Activated B cell treated with CpG ODN at 0.5 μM for 24 hours (primary cell): Measurements from ENCODE around the gene EHMT2. TPM values are rescaled to one million over a fixed set of nuclear protein-coding genes. Genes with fewer than 3 reads are reported as not detected.

Experiments used
- ATAC-seq: fragments of 200-7000 bp; cut with Tn5 transposase; one replicate; pipeline ENCODE4 v1.10.0; 2021; ENCODE audit warnings: low read depth, mild to moderate bottlenecking, moderate library complexity
- CTCF ChIA-PET: fragments of 350-600 bp; sonication (Branson Sonifier 250); formaldehyde crosslinking; loops from one replicate; lab custom pipeline; 2021; ENCODE audit warnings: antibody characterized with exemption; lab: Charles Lee
- POLR2A ChIA-PET: fragments of 350-600 bp; sonication (Branson Sonifier 250); formaldehyde crosslinking; loops from one replicate; lab custom pipeline; 2021; ENCODE audit warnings: antibody characterized with exemption; lab: Charles Lee
- DNase-seq: peaks from one replicate; pipeline ENCODE4 v3.0.0; 2022
- H3K27ac Mint-ChIP-seq: one replicate; pipeline ENCODE4 v1.8.0; 2020; ENCODE audit warnings: mixed read lengths
- H3K27me3 Mint-ChIP-seq: one replicate; pipeline ENCODE4 v1.8.0; 2021; ENCODE audit warnings: mixed read lengths
- H3K36me3 Mint-ChIP-seq: one replicate; pipeline ENCODE4 v1.8.0; 2021; ENCODE audit warnings: low read depth, mixed read lengths
- H3K4me1 Mint-ChIP-seq: one replicate; pipeline ENCODE4 v1.8.0; 2021; ENCODE audit warnings: mixed read lengths
- H3K4me3 Mint-ChIP-seq: one replicate; pipeline ENCODE4 v1.8.0; 2020; ENCODE audit warnings: mild to moderate bottlenecking, mixed read lengths
- H3K9me3 Mint-ChIP-seq: one replicate; pipeline ENCODE4 v1.8.0; 2020; ENCODE audit warnings: mixed read lengths
- CTCF ChIP-seq: fragments of 200-600 bp; IDR thresholded peaks from one replicate; pipeline ENCODE4 v1.8.0; 2022; ENCODE audit warnings: antibody characterized with exemption, mild to moderate bottlenecking
- intact Hi-C: fragments of 100-400 bp; cut with micrococcal nuclease; formaldehyde crosslinking; loops from one replicate; pipeline ENCODE4 v1.15.1; 2024
- total RNA-seq: library from RNA; stranded (reverse); gene quantifications from 2 replicates; pipeline ENCODE4 v1.2.3, GENCODE V29; 2022

The EHMT2 gene
- total RNA-seq, 1 donor from 2014 or later, result 58.4 TPM

GRCh38 chr6:31886541-31886991 lies 10.9 kb downstream of the EHMT2 start:
- CTCF ChIA-PET, result interaction anchor here (1.2 kb wide), 1 partner anchor 184 kb away, joined by 3 read pairs; the partner anchor contains the start of gene ABHD16A
- Mint-ChIP-seq H3K4me3 (no peak overlapping the region), H3K27ac (no peak overlapping the region)

GRCh38 chr6:31884528-31885035 lies 12.9 kb downstream of the EHMT2 start:
- intact Hi-C loops, result no loop called here
- no peak overlapping the region for H3K27ac Mint-ChIP-seq
- H3K9me3 Mint-ChIP-seq, result no peaks in the 10 kb centered on the region

More at GRCh38 chr6:31886541-31886991, 10.9 kb downstream of the EHMT2 start:
- intact Hi-C loops, result no loop called here
- POLR2A ChIA-PET, result no interaction called here
- no peaks in the 10 kb centered on the region for H3K4me1 Mint-ChIP-seq
- no peak for ATAC-seq
- no peak for TF ChIP-seq CTCF
- no peaks in the 10 kb centered on the region for H3K9me3 Mint-ChIP-seq
- DNase-seq, result no peak
- peaks cover 88% of the 10 kb centered on the region for H3K36me3 Mint-ChIP-seq
- no peaks in the 10 kb centered on the region for H3K27me3 Mint-ChIP-seq

GRCh38 chr6:31883676-31884075 lies 13.8 kb downstream of the EHMT2 start:
- ATAC-seq (no peak), DNase-seq (no peak)
- intact Hi-C loops, result no loop called here
- CTCF ChIA-PET, result no interaction called here
- Mint-ChIP-seq H3K27me3 (no peaks in the 10 kb centered on the region), H3K36me3 (peaks cover 87% of the 10 kb centered on the region), H3K4me3 (no peak overlapping the region), H3K9me3 (no peaks in the 10 kb centered on the region), H3K4me1 (no peaks in the 10 kb centered on the region), H3K27ac (no peak overlapping the region)
- POLR2A ChIA-PET, result no interaction called here
- TF ChIP-seq CTCF, result no peak

More at GRCh38 chr6:31884528-31885035, 12.9 kb downstream of the EHMT2 start:
- Mint-ChIP-seq H3K4me1 (no peaks in the 10 kb centered on the region), H3K4me3 (no peak overlapping the region), H3K36me3 (peaks cover 93% of the 10 kb centered on the region), H3K27me3 (no peaks in the 10 kb centered on the region)
- ChIA-PET POLR2A (interaction anchor here (0.5 kb wide), 1 partner anchor 55 kb away, joined by 4 read pairs; no protein-coding TSS in a partner anchor), CTCF (no interaction called here)
- DNase-seq (no peak), ATAC-seq (no peak)
- TF ChIP-seq CTCF, result no peak

GRCh38 chr6:31882344-31882743 lies 15.2 kb downstream of the EHMT2 start:
- Mint-ChIP-seq H3K27ac (no peak overlapping the region), H3K36me3 (peaks cover 76% of the 10 kb centered on the region), H3K4me3 (no peak overlapping the region), H3K27me3 (no peaks in the 10 kb centered on the region), H3K9me3 (no peaks in the 10 kb centered on the region), H3K4me1 (no peaks in the 10 kb centered on the region)
- intact Hi-C loops, result no loop called here
- CTCF ChIA-PET, result no interaction called here
- TF ChIP-seq CTCF, result no peak
- no peak for DNase-seq
- POLR2A ChIA-PET, result interaction anchor here (0.6 to 0.7 kb wide), 2 partner anchors 26 to 258 kb away, joined by 4 to 9 read pairs; no protein-coding TSS in a partner anchor
- ATAC-seq, result no peak

- H3K36me3 Mint-ChIP-seq, result peaks cover 66% of the 10 kb centered on the region
- ATAC-seq, result no peak
- no peak overlapping the region for H3K4me3 Mint-ChIP-seq
- no peak for DNase-seq
- H3K9me3 Mint-ChIP-seq, result no peaks in the 10 kb centered on the region
- no peak for TF ChIP-seq CTCF
- no peaks in the 10 kb centered on the region for H3K27me3 Mint-ChIP-seq
- intact Hi-C loops, result no loop called here
- CTCF ChIA-PET, result no interaction called here
- H3K4me1 Mint-ChIP-seq, result no peaks in the 10 kb centered on the region
- no peak overlapping the region for H3K27ac Mint-ChIP-seq
- POLR2A ChIA-PET, result interaction anchor here (0.7 to 0.9 kb wide), 3 partner anchors 25 to 217 kb away, joined by 3 to 4 read pairs (median 3); partner anchors contain the start of gene GPANK1
Observed at GRCh38 chr6:31881136-31881859, 16.2 kb downstream of the EHMT2 start.
